Measurements from ENCODE around the gene HSPB9. TPM values are rescaled to one million over a fixed set of nuclear protein-coding genes. Genes with fewer than 3 reads are reported as not detected.

The HSPB9 gene
- total RNA-seq, 2 experiments from 2014 or later = not detected

- CTCF ChIA-PET = no interaction called here
These were observed 3.0 kb downstream of the HSPB9 start for GRCh38 chr17:42125565-42125964.

GRCh38 chr17:42126836-42127235 lies 4.2 kb downstream of the HSPB9 start:
- ChIA-PET POLR2A (no interaction called here), CTCF (no interaction called here)
- H3K9me3 ChIP-seq (ENCODE audit: control insufficient read depth in 1 of 2, insufficient read depth in 1 of 2, low read length in 2 of 2) = no peaks in the 10 kb centered on the region
- H3K9me3 Mint-ChIP-seq = no peaks in the 10 kb centered on the region
- ATAC-seq (ENCODE audit: poor library complexity) (no peak), DNase-seq (no peak)
- H3K27me3 Mint-ChIP-seq = no peaks in the 10 kb centered on the region
- no peak overlapping the region for H3K4me3 Mint-ChIP-seq
- H3K36me3 Mint-ChIP-seq (ENCODE audit: low read depth) = peaks cover 75% of the 10 kb centered on the region
- peaks cover 71% of the 10 kb centered on the region for H3K36me3 ChIP-seq (ENCODE audit: insufficient read depth, low read length)
- H3K4me3 ChIP-seq (ENCODE audit: low read length) = no peak overlapping the region
- H3K27me3 ChIP-seq (ENCODE audit: control insufficient read depth in 1 of 2, insufficient read depth in 2 of 2, low read length in 2 of 2) = no peaks in the 10 kb centered on the region
- intact Hi-C loops (cut with DNase I, micrococcal nuclease) = no loop called here
- peaks cover 13% of the 10 kb centered on the region for H3K4me1 Mint-ChIP-seq (ENCODE audit: low read depth)
- peaks cover 1% of the 10 kb centered on the region for H3K4me1 ChIP-seq (ENCODE audit: insufficient read depth, low read length)
- H3K27ac ChIP-seq (ENCODE audit: low read depth in 1 of 2, low read length in 2 of 2) = no peak overlapping the region
- TF ChIP-seq CTCF (IDR thresholded peaks at IDR 0.05) = no peak
- H3K27ac Mint-ChIP-seq = peak overlapping the region; percentile 37

More at GRCh38 chr17:42125565-42125964, 3.0 kb downstream of the HSPB9 start:
- Mint-ChIP-seq H3K36me3 (ENCODE audit: low read depth) (peaks cover 62% of the 10 kb centered on the region), H3K27ac (no peak overlapping the region), H3K4me1 (ENCODE audit: low read depth) (peaks cover 6% of the 10 kb centered on the region), H3K4me3 (no peak overlapping the region), H3K27me3 (no peaks in the 10 kb centered on the region), H3K9me3 (no peaks in the 10 kb centered on the region)
- POLR2A ChIA-PET = no interaction called here
- H3K9me3 ChIP-seq (ENCODE audit: control insufficient read depth in 1 of 2, insufficient read depth in 1 of 2, low read length in 2 of 2) = no peaks in the 10 kb centered on the region
- intact Hi-C loops (cut with DNase I, micrococcal nuclease) = no loop called here
- H3K36me3 ChIP-seq (ENCODE audit: insufficient read depth, low read length) = peaks cover 61% of the 10 kb centered on the region
- DNase-seq (no peak), ATAC-seq (ENCODE audit: poor library complexity) (no peak)
- no peak overlapping the region for H3K4me3 ChIP-seq (ENCODE audit: low read length)
- H3K4me1 ChIP-seq (ENCODE audit: insufficient read depth, low read length) = peaks cover 8% of the 10 kb centered on the region
- H3K27ac ChIP-seq (ENCODE audit: low read depth in 1 of 2, low read length in 2 of 2) = no peak overlapping the region
- H3K27me3 ChIP-seq (ENCODE audit: control insufficient read depth in 1 of 2, insufficient read depth in 2 of 2, low read length in 2 of 2) = no peaks in the 10 kb centered on the region
- TF ChIP-seq CTCF (IDR thresholded peaks at IDR 0.05) = no peak

GRCh38 chr17:42127414-42127813 lies 4.8 kb downstream of the HSPB9 start:
- H3K36me3 ChIP-seq (ENCODE audit: insufficient read depth, low read length) = peaks cover 76% of the 10 kb centered on the region
- CTCF ChIA-PET = no interaction called here

More at GRCh38 chr17:42127414-42127813, 4.8 kb downstream of the HSPB9 start:
- Mint-ChIP-seq H3K9me3 (no peaks in the 10 kb centered on the region), H3K36me3 (ENCODE audit: low read depth) (peaks cover 76% of the 10 kb centered on the region), H3K4me1 (ENCODE audit: low read depth) (peaks cover 18% of the 10 kb centered on the region), H3K27ac (peak overlapping the region; percentile 37), H3K4me3 (no peak overlapping the region), H3K27me3 (no peaks in the 10 kb centered on the region)
- H3K9me3 ChIP-seq (ENCODE audit: control insufficient read depth in 1 of 2, insufficient read depth in 1 of 2, low read length in 2 of 2) = no peaks in the 10 kb centered on the region
- peaks cover 7% of the 10 kb centered on the region for H3K4me1 ChIP-seq (ENCODE audit: insufficient read depth, low read length)
- no peak overlapping the region for H3K27ac ChIP-seq (ENCODE audit: low read depth in 1 of 2, low read length in 2 of 2)
- no peaks in the 10 kb centered on the region for H3K27me3 ChIP-seq (ENCODE audit: control insufficient read depth in 1 of 2, insufficient read depth in 2 of 2, low read length in 2 of 2)
- intact Hi-C loops (cut with DNase I, micrococcal nuclease) = no loop called here
- no peak for TF ChIP-seq CTCF (IDR thresholded peaks at IDR 0.05)
- DNase-seq (no peak), ATAC-seq (ENCODE audit: poor library complexity) (no peak)
- H3K4me3 ChIP-seq (ENCODE audit: low read length) = no peak overlapping the region
- POLR2A ChIA-PET = interaction anchor here (0.6 kb wide), 1 partner anchor 396 kb away, joined by 3 read pairs; no protein-coding TSS in a partner anchor

Measured in CD4-positive, alpha-beta T cell (primary cell).